HEK293T (cell line): ENCODE measurements around the gene TEX12.
A peak's percentile ranks its signal among the peaks of the same experiment; 100 is the strongest.

Source experiments
- CTCF ChIA-PET: fragments of 350-600 bp; formaldehyde crosslinking; extraction: SDS; loops from one replicate; lab custom pipeline; 2021; ENCODE audit warnings: antibody characterized with exemption, inconsistent platforms; lab: Yijun Ruan, JAX
- POLR2A ChIA-PET: fragments of 350-600 bp; formaldehyde crosslinking; extraction: SDS; loops from one replicate; lab custom pipeline; 2020; ENCODE audit warnings: antibody characterized with exemption, inconsistent platforms; lab: Yijun Ruan, JAX
- DNase-seq: peaks from one replicate; pipeline ENCODE4 v3.0.0; 2012; ENCODE audit warnings: mixed read lengths; ENCODE audit errors: extremely low spot score
- ARNT ChIP-seq: fragments of 450-650 bp; IDR thresholded peaks from 2 replicates; pipeline ENCODE4 v1.6.1; 2017; ENCODE audit warnings: mild to moderate bottlenecking
- BHLHE40 ChIP-seq: fragments of 450-650 bp; IDR thresholded peaks from 2 replicates; pipeline ENCODE4 v1.6.1; 2016; ENCODE audit warnings: mild to moderate bottlenecking, moderate library complexity, borderline replicate concordance
- CTBP1 ChIP-seq: fragments of 450-650 bp; IDR thresholded peaks from 2 replicates; pipeline ENCODE4 v1.6.1; 2016; ENCODE audit warnings: borderline replicate concordance
- ELF4 ChIP-seq: fragments of 450-650 bp; IDR thresholded peaks from 2 replicates; pipeline ENCODE4 v1.6.1; 2017; ENCODE audit warnings: antibody characterized with exemption
- FOXA1 ChIP-seq: fragments of 450-650 bp; IDR thresholded peaks from 2 replicates; pipeline ENCODE4 v1.6.1; 2016; ENCODE audit warnings: mild to moderate bottlenecking
- FOXK2 ChIP-seq: fragments of 450-650 bp; IDR thresholded peaks from 2 replicates; pipeline ENCODE4 v1.6.1; 2016; ENCODE audit warnings: mild to moderate bottlenecking
- FOXM1 ChIP-seq: fragments of 450-650 bp; IDR thresholded peaks from 2 replicates; pipeline ENCODE4 v1.6.1; 2017; ENCODE audit warnings: mild to moderate bottlenecking, borderline replicate concordance
- HDGF ChIP-seq: fragments of 450-650 bp; IDR thresholded peaks from 2 replicates; pipeline ENCODE4 v1.6.1; 2017; ENCODE audit warnings: antibody characterized with exemption, borderline replicate concordance
- L3MBTL2 ChIP-seq: fragments of 450-650 bp; conservative IDR thresholded peaks from 2 replicates; pipeline ENCODE4 v1.6.1; 2016; ENCODE audit warnings: mild to moderate bottlenecking
- LEF1 ChIP-seq: fragments of 450-650 bp; IDR thresholded peaks from 2 replicates; pipeline ENCODE4 v1.6.1; 2017; ENCODE audit warnings: mild to moderate bottlenecking, borderline replicate concordance
- NFRKB ChIP-seq: fragments of 450-650 bp; IDR thresholded peaks from 2 replicates; pipeline ENCODE4 v1.6.1; 2016; ENCODE audit warnings: mild to moderate bottlenecking, moderate library complexity
- PKNOX1 ChIP-seq: fragments of 450-650 bp; IDR thresholded peaks from 2 replicates; pipeline ENCODE4 v1.6.1; 2016
- SP1 ChIP-seq: fragments of 450-650 bp; IDR thresholded peaks from 2 replicates; pipeline ENCODE4 v1.6.1; 2017
- SUZ12 ChIP-seq: fragments of 450-650 bp; IDR thresholded peaks from 2 replicates; pipeline ENCODE4 v1.6.1; 2016; ENCODE audit warnings: mild to moderate bottlenecking
- TARDBP ChIP-seq: fragments of 450-650 bp; IDR thresholded peaks from 2 replicates; pipeline ENCODE4 v1.6.1; 2016
- ZNF384 ChIP-seq: fragments of 450-650 bp; IDR thresholded peaks from 2 replicates; pipeline ENCODE4 v1.6.1; 2016

TEX12 gene

GRCh38 chr11:112166562-112166961, 610 bp upstream of the TEX12 start:
- CTCF ChIA-PET = interaction anchor here (0.6 to 1.2 kb wide), 2 partner anchors 53 to 152 kb away, joined by 3 read pairs; no protein-coding TSS in a partner anchor
- no peak for TF ChIP-seq L3MBTL2
- TF ChIP-seq TARDBP = no peak
- TF ChIP-seq FOXA1 = no peak
- no peak for TF ChIP-seq SP1
- no peak for TF ChIP-seq FOXM1
- TF ChIP-seq ZNF384 = no peak
- DNase-seq = no peak
- POLR2A ChIA-PET = no interaction called here

GRCh38 chr11:112172362-112172994, 5.3 kb downstream of the TEX12 start:
- ChIA-PET POLR2A (no interaction called here), CTCF (no interaction called here)
- TF ChIP-seq NFRKB (no peak), PKNOX1 (no peak), BHLHE40 (no peak), FOXM1 (no peak), CTBP1 (no peak), LEF1 (no peak), TARDBP (no peak), L3MBTL2 (no peak), HDGF (no peak), SUZ12 (no peak), ARNT (no peak), FOXK2 (no peak), ELF4 (no peak), SP1 (no peak)
- no peak for DNase-seq

GRCh38 chr11:112173152-112173551, 6.0 kb downstream of the TEX12 start:
- POLR2A ChIA-PET = no interaction called here

GRCh38 chr11:112174789-112175598, 7.8 kb downstream of the TEX12 start, which contains the start of gene BCO2:
Gene BCO2 (plus strand): TSS chr11:112175512. CDS start chr11:112175602, 90 bp downstream.
- ChIA-PET POLR2A (interaction anchor here (0.7 kb wide), 1 partner anchor 61 kb away, joined by 3 read pairs; no protein-coding TSS in a partner anchor), CTCF (interaction anchor here (0.6 to 1.7 kb wide), 13 partner anchors 11 to 1740 kb away, joined by 3 to 8 read pairs (median 3); no protein-coding TSS in a partner anchor)
- peak; percentile 73 for DNase-seq
- TF ChIP-seq L3MBTL2 (no peak), LEF1 (no peak), CTBP1 (no peak), HDGF (no peak), ELF4 (no peak), ZNF384 (peak; percentile 48; the same call in 1 of the 2 replicates)

More at GRCh38 chr11:112173152-112173551, 6.0 kb downstream of the TEX12 start:
- CTCF ChIA-PET = no interaction called here
- TF ChIP-seq FOXM1 (no peak), HDGF (no peak), CTBP1 (no peak), TARDBP (no peak), PKNOX1 (no peak), LEF1 (no peak), SP1 (no peak), ELF4 (no peak), SUZ12 (no peak), FOXA1 (no peak)
- DNase-seq = no peak

- ChIA-PET POLR2A (interaction anchor here (0.7 kb wide), 1 partner anchor 62 kb away, joined by 3 read pairs; no protein-coding TSS in a partner anchor), CTCF (interaction anchor here (0.6 to 1.7 kb wide), 12 partner anchors 10 to 1739 kb away, joined by 3 to 8 read pairs (median 3); no protein-coding TSS in a partner anchor)
- TF ChIP-seq CTBP1 = no peak
- no peak for TF ChIP-seq SP1
- no peak for TF ChIP-seq TARDBP
- no peak for TF ChIP-seq ARNT
- no peak for TF ChIP-seq FOXK2
- TF ChIP-seq SUZ12 = no peak
- TF ChIP-seq ZNF384 = no peak
- peak; percentile 10 for DNase-seq
These were observed 8.4 kb downstream of the TEX12 start for GRCh38 chr11:112175599-112175952.

- POLR2A ChIA-PET = no interaction called here
- CTCF ChIA-PET = interaction anchor here (1.0 to 1.7 kb wide), 3 partner anchors 19 to 63 kb away, joined by 6 to 8 read pairs (median 7); no protein-coding TSS in a partner anchor
- TF ChIP-seq ARNT = no peak
- no peak for TF ChIP-seq ZNF384
- no peak for TF ChIP-seq L3MBTL2
- TF ChIP-seq HDGF = no peak
- no peak for TF ChIP-seq FOXK2
- TF ChIP-seq SUZ12 = no peak
- TF ChIP-seq PKNOX1 = no peak
- no peak for TF ChIP-seq SP1
- no peak for TF ChIP-seq TARDBP
- no peak for TF ChIP-seq CTBP1
- TF ChIP-seq LEF1 = no peak
- TF ChIP-seq FOXA1 = no peak
- no peak for TF ChIP-seq ELF4
- TF ChIP-seq FOXM1 = no peak
- TF ChIP-seq BHLHE40 = no peak
- no peak for TF ChIP-seq NFRKB
- DNase-seq = no peak
These were observed 8.9 kb downstream of the TEX12 start for GRCh38 chr11:112176077-112176476.
